GM21526 (cell line): ENCODE data around the gene TAMALIN.
A peak's percentile ranks its signal among the peaks of the same experiment; 100 is the strongest.

Experiments used
- ATAC-seq: cut with Tn5 transposase; IDR thresholded peaks from one replicate; pipeline ENCODE4 v1.9.1; 2021; ENCODE audit warnings: moderate library complexity; ENCODE audit not compliant: unreplicated experiment, low FRiP score

TAMALIN gene

GRCh38 chr12:51980051-51980808 lies 26.5 kb upstream of the TAMALIN start:
- peak; percentile 66 for ATAC-seq

DNA sequence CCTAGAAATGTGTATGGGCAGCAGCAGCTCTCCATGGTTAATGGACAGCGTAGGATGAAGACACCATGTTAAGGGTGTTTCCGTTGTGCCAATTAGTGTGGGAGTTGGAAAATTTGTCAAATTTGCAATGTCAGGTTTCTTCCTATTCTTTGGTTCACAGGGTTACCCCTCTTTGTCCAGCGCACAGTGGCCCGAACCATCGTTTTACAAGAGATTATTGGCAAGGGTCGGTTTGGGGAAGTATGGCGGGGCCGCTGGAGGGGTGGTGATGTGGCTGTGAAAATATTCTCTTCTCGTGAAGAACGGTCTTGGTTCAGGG lies 26.0 kb upstream of the TAMALIN start:
- ATAC-seq: no peak

DNA sequence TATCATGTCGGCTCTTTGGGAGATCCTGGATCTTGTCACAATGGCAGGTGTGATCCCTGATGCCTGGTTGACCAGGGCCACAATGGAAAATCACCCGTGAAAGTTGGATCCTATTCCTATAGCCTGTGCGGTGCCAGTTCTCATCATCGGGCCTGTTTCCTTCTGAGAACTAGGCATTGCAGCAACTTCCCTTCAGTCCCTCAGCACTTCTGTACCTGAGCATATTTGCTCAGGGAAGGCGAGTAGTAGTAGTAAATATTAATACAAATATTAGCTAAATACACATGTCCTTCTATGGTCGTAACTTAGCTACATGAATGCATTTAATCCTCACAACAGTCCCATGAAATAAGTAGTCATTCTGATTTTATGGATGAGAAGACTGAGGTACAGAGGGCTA lies 22.1 kb upstream of the TAMALIN start:
- no peak for ATAC-seq

DNA sequence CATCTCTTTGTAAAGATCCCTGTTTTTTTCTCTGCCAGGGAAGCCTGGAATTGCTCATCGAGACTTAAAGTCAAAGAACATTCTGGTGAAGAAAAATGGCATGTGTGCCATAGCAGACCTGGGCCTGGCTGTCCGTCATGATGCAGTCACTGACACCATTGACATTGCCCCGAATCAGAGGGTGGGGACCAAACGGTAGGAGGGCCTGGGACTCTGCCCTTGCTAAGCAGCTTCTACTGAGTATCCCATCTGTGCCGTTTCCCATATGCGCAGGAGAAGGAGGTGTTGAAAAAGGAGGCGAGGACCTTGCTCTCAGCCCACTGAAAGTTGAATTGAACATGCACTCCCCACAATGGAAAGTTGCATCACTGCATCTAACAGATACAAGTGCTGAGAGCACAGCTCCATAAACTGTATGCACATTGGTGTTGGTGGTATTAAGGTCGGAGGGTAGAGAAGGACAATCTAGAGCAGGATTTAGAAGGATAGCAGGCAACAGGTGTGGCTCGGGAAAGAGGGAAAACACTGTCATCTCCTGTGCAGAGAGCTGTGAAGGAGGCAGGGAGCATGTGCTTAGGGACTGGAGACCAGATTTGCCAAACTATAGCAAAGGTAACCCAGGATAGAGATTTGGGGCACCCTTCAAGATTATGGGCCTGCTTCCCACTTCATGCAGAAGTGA lies 21.5 kb upstream of the TAMALIN start:
- no peak for ATAC-seq

- no peak for ATAC-seq
Observed at GRCh38 chr12:51986834-51987233, 19.9 kb upstream of the TAMALIN start.

- no peak for ATAC-seq
Observed at GRCh38 chr12:51992246-51992645, 14.5 kb upstream of the TAMALIN start.

- ATAC-seq: no peak
Observed at GRCh38 chr12:51994539-51994820, 12.3 kb upstream of the TAMALIN start.

- no peak for ATAC-seq
Observed at GRCh38 chr12:51994959-51995358, 11.8 kb upstream of the TAMALIN start.

- ATAC-seq: no peak
Observed at GRCh38 chr12:51997136-51997535, 9.6 kb upstream of the TAMALIN start.

GRCh38 chr12:52003016-52003550 lies 3.7 kb upstream of the TAMALIN start:
- ATAC-seq: no peak

- ATAC-seq: no peak
Observed at GRCh38 chr12:52003591-52003990, 3.2 kb upstream of the TAMALIN start.

DNA sequence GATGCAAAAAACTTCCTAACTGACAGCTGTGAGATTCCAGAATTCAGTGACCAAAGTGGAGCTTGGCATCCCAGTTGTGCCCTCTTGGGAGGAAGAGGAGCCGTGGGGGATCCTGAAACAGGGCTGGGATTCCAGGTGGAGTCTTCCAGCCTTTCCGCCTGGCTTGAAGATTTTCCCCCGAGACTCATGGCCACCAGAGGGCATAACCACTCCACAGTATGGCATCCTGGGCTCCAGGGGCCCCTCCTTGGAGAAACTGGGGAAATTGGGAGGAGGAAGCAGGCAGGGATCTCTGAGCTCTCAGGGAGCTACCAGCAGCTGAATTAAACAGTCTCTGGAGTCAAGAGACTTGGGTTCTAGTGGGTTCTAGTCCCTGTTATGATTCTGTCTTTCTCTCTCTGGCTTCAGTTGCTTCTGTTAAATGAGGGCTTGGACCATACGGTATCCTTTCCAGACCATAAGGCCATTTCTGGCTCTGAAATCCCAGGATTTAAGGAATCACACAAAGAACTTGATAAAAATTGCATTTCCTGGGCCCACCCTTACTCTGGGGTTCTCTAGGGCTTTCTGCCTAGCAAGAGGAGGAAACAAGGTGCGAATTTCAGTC lies 2.6 kb upstream of the TAMALIN start:
- no peak for ATAC-seq

GRCh38 chr12:52005218-52005902 lies 1.4 kb upstream of the TAMALIN start:
- ATAC-seq: no peak

DNA sequence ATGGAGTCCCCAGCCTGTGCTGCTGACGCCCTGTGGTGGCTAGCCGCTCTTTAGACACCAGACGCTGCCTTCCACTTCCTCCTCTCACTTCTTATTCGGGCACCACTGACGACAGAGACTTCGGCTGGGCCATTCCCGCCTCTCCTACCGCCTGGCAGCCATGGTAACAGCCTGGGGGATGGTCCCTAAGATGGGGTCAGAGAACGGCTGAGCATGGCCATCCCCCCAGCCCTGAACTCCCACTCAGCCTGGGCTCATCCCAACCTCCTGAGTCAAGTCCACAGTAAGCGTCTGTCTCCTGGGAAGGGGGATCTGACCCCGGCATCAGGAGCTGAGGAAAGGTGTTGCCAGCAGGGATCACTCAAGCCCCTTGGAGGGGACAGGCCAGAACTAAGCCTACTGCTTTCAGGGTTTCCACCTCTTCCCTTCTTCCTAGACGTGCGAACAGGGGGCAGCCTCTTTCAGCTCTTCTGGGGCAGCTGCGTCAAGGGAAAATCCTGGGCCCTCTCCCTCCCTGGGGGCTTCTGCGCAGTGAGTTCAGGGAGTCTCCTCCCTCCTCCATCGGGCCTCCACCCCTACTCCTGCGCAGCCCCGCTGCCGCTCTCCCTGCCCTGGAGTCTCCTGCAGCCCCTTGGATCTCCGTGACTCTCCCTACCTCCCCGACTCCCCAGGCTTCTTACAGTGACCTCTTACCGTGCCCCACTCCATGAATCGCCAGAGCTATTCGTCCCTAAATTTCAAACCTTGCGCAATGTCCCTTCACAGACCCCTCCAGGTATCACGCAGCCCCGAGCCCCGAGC lies 643 bp upstream of the TAMALIN start:
- no peak for ATAC-seq

DNA sequence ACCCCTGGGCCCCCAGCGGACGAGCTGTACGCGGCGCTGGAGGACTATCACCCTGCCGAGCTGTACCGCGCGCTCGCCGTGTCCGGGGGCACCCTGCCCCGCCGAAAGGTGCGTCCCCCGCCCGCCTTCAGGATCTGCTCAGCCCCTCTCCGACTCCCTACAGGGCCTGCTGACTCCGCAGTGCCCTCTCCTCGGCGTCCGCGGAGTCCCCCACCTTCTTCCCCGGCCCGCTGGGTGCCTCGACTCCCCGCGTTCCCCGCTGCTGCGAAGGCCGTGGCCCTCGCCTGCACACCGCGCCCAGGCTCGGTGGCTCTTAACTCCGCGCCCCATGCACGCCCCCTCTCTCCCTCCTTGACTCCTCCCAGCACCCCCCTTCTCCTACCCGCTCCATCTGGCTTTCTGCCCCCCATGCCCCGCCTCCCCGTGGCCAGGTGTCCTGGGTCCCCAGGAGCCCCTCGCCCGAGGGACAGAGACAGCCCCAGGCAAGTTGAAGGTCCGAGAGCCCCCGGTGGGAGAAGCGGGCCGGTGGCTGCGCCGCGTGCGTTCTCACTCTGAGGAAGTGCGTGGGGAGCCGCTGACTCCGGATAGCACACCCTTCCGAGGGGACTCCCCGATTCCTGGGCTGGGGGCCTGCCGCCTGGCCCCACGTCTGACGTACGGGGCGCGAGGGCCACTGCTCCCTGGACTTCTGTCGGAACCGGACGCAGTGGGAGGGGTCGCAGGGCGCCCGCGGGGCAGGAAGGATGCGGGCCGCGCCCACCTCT lies 594 bp downstream of the TAMALIN start:
- ATAC-seq: no peak

GRCh38 chr12:52007982-52008510 lies 1.3 kb downstream of the TAMALIN start:
- ATAC-seq: no peak

GRCh38 chr12:52009081-52009751 lies 2.5 kb downstream of the TAMALIN start:
- ATAC-seq: no peak

DNA sequence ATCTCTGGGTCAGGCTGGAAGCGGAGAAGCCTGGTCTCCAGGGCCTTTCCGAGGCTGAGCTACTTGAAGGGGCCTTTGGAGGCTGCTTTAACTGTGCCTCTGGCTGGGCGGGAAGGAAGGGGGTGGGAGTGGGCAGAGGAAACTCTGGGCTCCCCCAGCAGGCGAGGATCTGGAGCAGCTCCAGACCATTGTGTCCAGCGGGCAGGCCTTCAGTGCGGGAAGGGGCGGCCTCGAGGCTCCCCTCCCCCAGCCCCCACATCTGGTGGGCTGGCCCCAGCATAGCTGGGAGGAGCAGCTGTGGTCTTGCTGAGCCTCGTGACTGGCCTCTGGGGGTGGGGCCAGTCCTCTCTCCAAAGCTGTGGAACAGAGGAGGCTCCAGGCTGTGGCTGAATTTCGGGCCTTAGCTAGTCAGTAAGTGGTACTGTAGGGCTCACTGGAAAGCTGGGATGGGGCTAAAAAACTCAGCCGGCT lies 3.4 kb downstream of the TAMALIN start:
- no peak for ATAC-seq
